Thyroid gland (tissue), 4 donors: ENCODE results near the gene ARL15. TPM values are rescaled to one million over a fixed set of nuclear protein-coding genes. Genes with fewer than 3 reads are reported as not detected.
A peak's percentile ranks its signal among the peaks of the same experiment; 100 is the strongest.

Experiments
- DNase-seq, 2 donors: peaks; one replicate each; pipeline ENCODE4 v3.0.0-alpha.2; 2019
- H3K27ac ChIP-seq, 3 donors: fragments of 200-600 bp; sonication (generic); 1 replicate in 2 of 3; 2 replicates in 1 of 3; pipeline ENCODE4 v1.5.1; 2016 to 2019; ENCODE audit warnings: mild to moderate bottlenecking in 1 of 3, moderate library complexity in 1 of 3
- H3K27me3 ChIP-seq: fragments of 200-600 bp; sonication (generic); one replicate; pipeline ENCODE4 v1.5.1; 2019
- H3K36me3 ChIP-seq, 2 donors: fragments of 200-600 bp; sonication (generic); one replicate each; pipeline ENCODE4 v1.5.1; 2016 to 2019
- H3K4me1 ChIP-seq, 2 donors: fragments of 200-600 bp; sonication (generic); one replicate each; pipeline ENCODE4 v1.5.1; 2017 to 2019
- H3K4me3 ChIP-seq, 3 donors: fragments of 200-600 bp; sonication (generic); replicated peaks in 1 of 3; 1 replicate in 2 of 3; 2 replicates in 1 of 3; pipeline ENCODE4 v1.5.1; 2016; ENCODE audit warnings: mild to moderate bottlenecking in 1 of 3
- H3K9me3 ChIP-seq: fragments of 200-600 bp; sonication (generic); one replicate; pipeline ENCODE4 v1.5.1; 2017
- CTCF ChIP-seq, 6 experiments: fragments of 200-600 bp in 3 of 6; fragments of 450-650 bp in 3 of 6; sonication (generic) in 3 of 6; IDR thresholded peaks; one replicate each; pipeline ENCODE4 v1.5.1; 2016 to 2019; ENCODE audit warnings: antibody characterized with exemption in 6 of 6, mild to moderate bottlenecking in 2 of 6, inconsistent platforms in 1 of 6, moderate library complexity in 1 of 6
- POLR2A ChIP-seq, 2 donors: fragments of 450-650 bp; IDR thresholded peaks; one replicate each; pipeline ENCODE4 v1.6.1; 2017; ENCODE audit warnings: antibody characterized with exemption in 2 of 2, mild to moderate bottlenecking in 2 of 2, moderate library complexity in 1 of 2
- WGBS, 2 donors: methylation state at CpG; one replicate each; pipeline ENCODE4 v1.1.5; 2017; 5-methylcytosine and 5-hydroxymethylcytosine counted together
- intact Hi-C: fragments of 100-400 bp; cut with DNase I; formaldehyde crosslinking; loops from one replicate; pipeline ENCODE4 v1.15.1; 2023
- total RNA-seq, 4 donors: library from RNA; depleted of rRNA; stranded (reverse); fragments of >200 nt; gene quantifications; one replicate each; pipeline ENCODE4 v1.2.3, GENCODE V29; 2016

The ARL15 gene
- total RNA-seq, 4 donors from 2014 or later = 23.2 to 39.0 (median 29.5) TPM

GRCh38 chr5:54289769-54290168 lies 20.6 kb downstream of the ARL15 start:
- H3K36me3 ChIP-seq = no peaks in the 10 kb centered on the region
- intact Hi-C loops = no loop called here

GRCh38 chr5:54288568-54289217 lies 21.7 kb downstream of the ARL15 start:
- no peak overlapping the region for H3K27ac ChIP-seq
- no peaks in the 10 kb centered on the region for H3K36me3 ChIP-seq
- no peaks in the 10 kb centered on the region for H3K4me1 ChIP-seq
- H3K4me3 ChIP-seq = no peak overlapping the region
- WGBS, 2 donors = 94 to 95% methylated on average over 5 of the region's 5 CpGs
- intact Hi-C loops = no loop called here
- no peak for TF ChIP-seq POLR2A (IDR thresholded peaks at IDR 0.05)
- no peak for TF ChIP-seq CTCF (IDR thresholded peaks at IDR 0.05)
- no peak for DNase-seq
- no peaks in the 10 kb centered on the region for H3K9me3 ChIP-seq
- H3K27me3 ChIP-seq = no peaks in the 10 kb centered on the region

More at GRCh38 chr5:54289769-54290168, 20.6 kb downstream of the ARL15 start:
- TF ChIP-seq POLR2A (IDR thresholded peaks at IDR 0.05) (no peak), CTCF (IDR thresholded peaks at IDR 0.05) (no peak)
- DNase-seq = no peak
- Histone ChIP-seq H3K27me3 (no peaks in the 10 kb centered on the region), H3K4me1 (no peaks in the 10 kb centered on the region), H3K27ac (no peak overlapping the region), H3K9me3 (no peaks in the 10 kb centered on the region), H3K4me3 (no peak overlapping the region)
- 90 to 100% methylated on average over 1 of the region's 1 CpG for WGBS, 2 donors

GRCh38 chr5:54285686-54286085 lies 24.7 kb downstream of the ARL15 start:
- no peaks in the 10 kb centered on the region for H3K4me1 ChIP-seq
- no peaks in the 10 kb centered on the region for H3K9me3 ChIP-seq
- H3K4me3 ChIP-seq = no peak overlapping the region
- 45 to 61% methylated on average over 10 of the region's 10 CpGs for WGBS, 2 donors
- peak; percentile 21 to 48 for DNase-seq
- H3K27me3 ChIP-seq = no peaks in the 10 kb centered on the region
- H3K36me3 ChIP-seq = no peaks in the 10 kb centered on the region
- intact Hi-C loops = no loop called here
- H3K27ac ChIP-seq = no peak overlapping the region
- TF ChIP-seq POLR2A (IDR thresholded peaks at IDR 0.05) (no peak), CTCF (IDR thresholded peaks at IDR 0.05) (no peak)

- no peak for TF ChIP-seq CTCF (IDR thresholded peaks at IDR 0.05)
- TF ChIP-seq POLR2A (IDR thresholded peaks at IDR 0.05) = no peak
- H3K36me3 ChIP-seq = no peaks in the 10 kb centered on the region
- H3K4me3 ChIP-seq = no peak overlapping the region
- no peaks in the 10 kb centered on the region for H3K4me1 ChIP-seq
- no peak overlapping the region for H3K27ac ChIP-seq
- intact Hi-C loops = no loop called here
- DNase-seq = no peak
- no peaks in the 10 kb centered on the region for H3K9me3 ChIP-seq
- no peaks in the 10 kb centered on the region for H3K27me3 ChIP-seq
- WGBS, 2 donors = 94 to 96% methylated on average over 2 of the region's 2 CpGs
Observed at GRCh38 chr5:54284586-54284985, 25.8 kb downstream of the ARL15 start.

GRCh38 chr5:54282876-54283275 lies 27.5 kb downstream of the ARL15 start:
- H3K27me3 ChIP-seq = no peaks in the 10 kb centered on the region
- no peaks in the 10 kb centered on the region for H3K36me3 ChIP-seq
- TF ChIP-seq POLR2A (IDR thresholded peaks at IDR 0.05) (no peak), CTCF (IDR thresholded peaks at IDR 0.05) (no peak)
- no peak overlapping the region for H3K27ac ChIP-seq
- H3K4me1 ChIP-seq = peaks cover 0 to 14% of the 10 kb centered on the region in 2 donors
- no peak for DNase-seq
- intact Hi-C loops = no loop called here
- H3K9me3 ChIP-seq = no peaks in the 10 kb centered on the region
- 66 to 88% methylated on average over 3 of the region's 3 CpGs for WGBS, 2 donors
- H3K4me3 ChIP-seq = no peak overlapping the region
